ENCODE data around the gene KRT31.

GRCh38 chr17:41386227-41386626 is 11.2 kb downstream of the KRT31 start:
- TF ChIP-seq POLR2A (IDR thresholded peaks at IDR 0.05), result no peak
- TF ChIP-seq, protein P1, sequence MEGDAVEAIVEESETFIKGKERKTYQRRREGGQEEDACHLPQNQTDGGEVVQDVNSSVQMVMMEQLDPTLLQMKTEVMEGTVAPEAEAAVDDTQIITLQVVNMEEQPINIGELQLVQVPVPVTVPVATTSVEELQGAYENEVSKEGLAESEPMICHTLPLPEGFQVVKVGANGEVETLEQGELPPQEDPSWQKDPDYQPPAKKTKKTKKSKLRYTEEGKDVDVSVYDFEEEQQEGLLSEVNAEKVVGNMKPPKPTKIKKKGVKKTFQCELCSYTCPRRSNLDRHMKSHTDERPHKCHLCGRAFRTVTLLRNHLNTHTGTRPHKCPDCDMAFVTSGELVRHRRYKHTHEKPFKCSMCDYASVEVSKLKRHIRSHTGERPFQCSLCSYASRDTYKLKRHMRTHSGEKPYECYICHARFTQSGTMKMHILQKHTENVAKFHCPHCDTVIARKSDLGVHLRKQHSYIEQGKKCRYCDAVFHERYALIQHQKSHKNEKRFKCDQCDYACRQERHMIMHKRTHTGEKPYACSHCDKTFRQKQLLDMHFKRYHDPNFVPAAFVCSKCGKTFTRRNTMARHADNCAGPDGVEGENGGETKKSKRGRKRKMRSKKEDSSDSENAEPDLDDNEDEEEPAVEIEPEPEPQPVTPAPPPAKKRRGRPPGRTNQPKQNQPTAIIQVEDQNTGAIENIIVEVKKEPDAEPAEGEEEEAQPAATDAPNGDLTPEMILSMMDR (IDR thresholded peaks at IDR 0.05), result no peak
